ENCODE results near the gene RMND5A. TPM values are rescaled to one million over a fixed set of nuclear protein-coding genes. Genes with fewer than 3 reads are reported as not detected.

RMND5A gene
- total RNA-seq, 2 donors from 2014 or later = 63.7 to 72.6 TPM

- H3K4me1 ChIP-seq = peaks cover 10% of the 10 kb centered on the region
- peak overlapping the region; percentile 14 for H3K27ac ChIP-seq
- H3K9me3 ChIP-seq = no peaks in the 10 kb centered on the region
- H3K36me3 ChIP-seq = no peaks in the 10 kb centered on the region
- no peak overlapping the region for H3K9ac ChIP-seq (ENCODE audit: low read depth in 2 of 2, low read length in 2 of 2)
- no peak overlapping the region for H3K4me3 ChIP-seq
- no peak for TF ChIP-seq CTCF (IDR thresholded peaks at IDR 0.05)
- intact Hi-C loops (cut with DNase I) = no loop called here
- DNase-seq = peak; percentile 33
- H3K27me3 ChIP-seq = no peaks in the 10 kb centered on the region
Observed at GRCh38 chr2:86747711-86748639, 27.9 kb downstream of the RMND5A start.

GRCh38 chr2:86750240-86750839 is 30.2 kb downstream of the RMND5A start:
- H3K4me3 ChIP-seq = no peak overlapping the region
- TF ChIP-seq CTCF (IDR thresholded peaks at IDR 0.05) = no peak
- H3K4me1 ChIP-seq = peaks cover 10% of the 10 kb centered on the region
- no peak overlapping the region for H3K27ac ChIP-seq
- no peak for DNase-seq
- H3K9ac ChIP-seq (ENCODE audit: low read depth in 2 of 2, low read length in 2 of 2) = no peak overlapping the region
- H3K9me3 ChIP-seq = no peaks in the 10 kb centered on the region
- H3K27me3 ChIP-seq = no peaks in the 10 kb centered on the region
- no peaks in the 10 kb centered on the region for H3K36me3 ChIP-seq
- intact Hi-C loops (cut with DNase I) = loop anchor here (10.0 kb wide), 1 partner anchor 136 kb away; no protein-coding TSS in a partner anchor

GRCh38 chr2:86751778-86752177 is 31.7 kb downstream of the RMND5A start:
- H3K27ac ChIP-seq = no peak overlapping the region
- no peaks in the 10 kb centered on the region for H3K36me3 ChIP-seq

GRCh38 chr2:86752934-86753333 is 32.8 kb downstream of the RMND5A start:
- no peak for DNase-seq
- H3K36me3 ChIP-seq = no peaks in the 10 kb centered on the region

More at GRCh38 chr2:86751778-86752177, 31.7 kb downstream of the RMND5A start:
- DNase-seq = no peak
- no peaks in the 10 kb centered on the region for H3K27me3 ChIP-seq
- H3K9ac ChIP-seq (ENCODE audit: low read depth in 2 of 2, low read length in 2 of 2) = no peak overlapping the region
- H3K4me1 ChIP-seq = peaks cover 7% of the 10 kb centered on the region
- H3K4me3 ChIP-seq = no peak overlapping the region
- intact Hi-C loops (cut with DNase I) = loop anchor here (10.0 kb wide), 1 partner anchor 137 kb away; no protein-coding TSS in a partner anchor
- TF ChIP-seq CTCF (IDR thresholded peaks at IDR 0.05) = no peak
- no peaks in the 10 kb centered on the region for H3K9me3 ChIP-seq

More at GRCh38 chr2:86752934-86753333, 32.8 kb downstream of the RMND5A start:
- no peak overlapping the region for H3K27ac ChIP-seq
- H3K4me1 ChIP-seq = no peaks in the 10 kb centered on the region
- no peak for TF ChIP-seq CTCF (IDR thresholded peaks at IDR 0.05)
- no peak overlapping the region for H3K9ac ChIP-seq (ENCODE audit: low read depth in 2 of 2, low read length in 2 of 2)
- no peak overlapping the region for H3K4me3 ChIP-seq
- H3K9me3 ChIP-seq = no peaks in the 10 kb centered on the region
- no peaks in the 10 kb centered on the region for H3K27me3 ChIP-seq
- intact Hi-C loops (cut with DNase I) = loop anchor here (10.0 kb wide), 1 partner anchor 138 kb away; no protein-coding TSS in a partner anchor
